ENCODE data around the gene KCNRG. TPM values are rescaled to one million over a fixed set of nuclear protein-coding genes. Genes with fewer than 3 reads are reported as not detected.

The KCNRG gene
- total RNA-seq, 1 donor = 4.0 TPM

GRCh38 chr13:49995625-49996101 lies 19.6 kb upstream of the KCNRG start:
- Histone ChIP-seq H3K27me3 (ENCODE audit: insufficient read depth, low read length) (no peaks in the 10 kb centered on the region), H3K9me3 (ENCODE audit: low read depth, low read length) (no peaks in the 10 kb centered on the region), H3K79me2 (ENCODE audit: insufficient read depth, low read length) (peaks cover 31% of the 10 kb centered on the region), H3K4me1 (ENCODE audit: insufficient read depth, low read length) (peaks cover 17% of the 10 kb centered on the region), H2AFZ (ENCODE audit: low read length) (peak overlapping the region; percentile 7), H4K20me1 (ENCODE audit: insufficient read depth, low read length) (no peaks in the 10 kb centered on the region), H3K27ac (ENCODE audit: low read depth, low read length) (peak overlapping the region; percentile 70), H3K4me2 (ENCODE audit: insufficient read depth, low read length) (peak overlapping the region; percentile 70), H3K4me3 (ENCODE audit: insufficient read depth, low read length) (peak overlapping the region; percentile 76), H3K36me3 (ENCODE audit: insufficient read depth, low read length) (peaks cover 7% of the 10 kb centered on the region)
- DNase-seq (ENCODE audit: insufficient read length, low spot score, missing footprints) = no peak
- no peak for TF ChIP-seq CTCF (IDR thresholded peaks at IDR 0.05; ENCODE audit: extremely low read depth, low read depth, low read length)

- no peaks in the 10 kb centered on the region for H3K9me3 ChIP-seq (ENCODE audit: low read depth, low read length)
- peak overlapping the region; percentile 70 for H3K27ac ChIP-seq (ENCODE audit: low read depth, low read length)
- H3K4me1 ChIP-seq (ENCODE audit: insufficient read depth, low read length) = peaks cover 17% of the 10 kb centered on the region
- peak overlapping the region; percentile 76 for H3K4me3 ChIP-seq (ENCODE audit: insufficient read depth, low read length)
- peak overlapping the region; percentile 7 for H2AFZ ChIP-seq (ENCODE audit: low read length)
- no peaks in the 10 kb centered on the region for H4K20me1 ChIP-seq (ENCODE audit: insufficient read depth, low read length)
- no peaks in the 10 kb centered on the region for H3K27me3 ChIP-seq (ENCODE audit: insufficient read depth, low read length)
- no peak for TF ChIP-seq CTCF (IDR thresholded peaks at IDR 0.05; ENCODE audit: extremely low read depth, low read depth, low read length)
- peaks cover 36% of the 10 kb centered on the region for H3K79me2 ChIP-seq (ENCODE audit: insufficient read depth, low read length)
- peak; percentile 96 for DNase-seq (ENCODE audit: insufficient read length, low spot score, missing footprints)
- H3K36me3 ChIP-seq (ENCODE audit: insufficient read depth, low read length) = peaks cover 7% of the 10 kb centered on the region
- H3K4me2 ChIP-seq (ENCODE audit: insufficient read depth, low read length) = peak overlapping the region; percentile 70
These were observed 18.9 kb upstream of the KCNRG start for GRCh38 chr13:49996161-49996915.

- peaks cover 11% of the 10 kb centered on the region for H3K36me3 ChIP-seq (ENCODE audit: insufficient read depth, low read length)
- H3K9me3 ChIP-seq (ENCODE audit: low read depth, low read length) = no peaks in the 10 kb centered on the region
- DNase-seq (ENCODE audit: insufficient read length, low spot score, missing footprints) = peak; percentile 95
- peak; percentile 77 for TF ChIP-seq CTCF (IDR thresholded peaks at IDR 0.05; ENCODE audit: extremely low read depth, low read depth, low read length)
- H3K4me3 ChIP-seq (ENCODE audit: insufficient read depth, low read length) = peak within 1 kb of the TSS; percentile 87
- H2AFZ ChIP-seq (ENCODE audit: low read length) = peak within 1 kb of the TSS; percentile 91
- H3K27ac ChIP-seq (ENCODE audit: low read depth, low read length) = peak within 1 kb of the TSS; percentile 90
- peaks cover 42% of the 10 kb centered on the region for H3K79me2 ChIP-seq (ENCODE audit: insufficient read depth, low read length)
- no peaks in the 10 kb centered on the region for H4K20me1 ChIP-seq (ENCODE audit: insufficient read depth, low read length)
- peaks cover 17% of the 10 kb centered on the region for H3K4me1 ChIP-seq (ENCODE audit: insufficient read depth, low read length)
- no peaks in the 10 kb centered on the region for H3K27me3 ChIP-seq (ENCODE audit: insufficient read depth, low read length)
- peak within 1 kb of the TSS; percentile 86 for H3K4me2 ChIP-seq (ENCODE audit: insufficient read depth, low read length)
These were observed 18.0 kb upstream of the KCNRG start, which contains the start of gene TRIM13 for GRCh38 chr13:49996951-49997895. Gene TRIM13, plus strand, starts transcription at chr13:49997042. Its CDS starts 14,899 bp downstream, at chr13:50011941.
